Spleen (tissue), 7 donors: ENCODE results near the gene GEMIN2.

Experiments used
- CTCF ChIP-seq, 11 experiments: fragments of 200-600 bp in 7 of 11; fragments of 450-650 bp in 4 of 11; sonication (generic) in 4 of 11; IDR thresholded peaks in 8 of 11; conservative IDR thresholded peaks in 3 of 11; 1 replicate in 7 of 11; 2 replicates in 4 of 11; pipeline versions ENCODE4 v1.4.0 to v1.8.0; 2016 to 2021; ENCODE audit warnings: antibody characterized with exemption in 11 of 11, inconsistent platforms in 4 of 11, mild to moderate bottlenecking in 1 of 11
- POLR2A ChIP-seq, 3 donors: fragments of 450-650 bp; IDR thresholded peaks; one replicate each; pipeline ENCODE4 v1.5.1; 2017; ENCODE audit warnings: antibody characterized with exemption in 3 of 3, mild to moderate bottlenecking in 1 of 3
- POLR2AphosphoS5 ChIP-seq, 3 donors: sonication (generic); formaldehyde crosslinking; IDR thresholded peaks; one replicate each; pipeline ENCODE4 v1.5.1; 2017; ENCODE audit warnings: antibody characterized with exemption in 3 of 3
- donor health status: DM: no; HTN: no; CAD: no; lungs with moderate emphysema.
- donor health status: DM: no; HTN: no; CAD: no.
- donor health status: DM: no; HTN: no; CAD: no.

GRCh38 chr14:39114073-39114838 is at the start of gene GEMIN2:
- TF ChIP-seq CTCF (IDR thresholded peaks at IDR 0.05 in 8 of 11, conservative IDR thresholded peaks at IDR 0.05 in 3 of 11) (no peak), POLR2AphosphoS5 (IDR thresholded peaks at IDR 0.05) (peak; percentile 83 to 89 (median 85)), POLR2A (IDR thresholded peaks at IDR 0.05) (no peak)
